ENCODE data around the gene RPL23. TPM values are rescaled to one million over a fixed set of nuclear protein-coding genes. Genes with fewer than 3 reads are reported as not detected.
A peak's percentile ranks its signal among the peaks of the same experiment; 100 is the strongest.

Gene RPL23
- 1,000 to 10,000 TPM; 1,475 to 2,290 (median 1,639) TPM for total RNA-seq

DNA sequence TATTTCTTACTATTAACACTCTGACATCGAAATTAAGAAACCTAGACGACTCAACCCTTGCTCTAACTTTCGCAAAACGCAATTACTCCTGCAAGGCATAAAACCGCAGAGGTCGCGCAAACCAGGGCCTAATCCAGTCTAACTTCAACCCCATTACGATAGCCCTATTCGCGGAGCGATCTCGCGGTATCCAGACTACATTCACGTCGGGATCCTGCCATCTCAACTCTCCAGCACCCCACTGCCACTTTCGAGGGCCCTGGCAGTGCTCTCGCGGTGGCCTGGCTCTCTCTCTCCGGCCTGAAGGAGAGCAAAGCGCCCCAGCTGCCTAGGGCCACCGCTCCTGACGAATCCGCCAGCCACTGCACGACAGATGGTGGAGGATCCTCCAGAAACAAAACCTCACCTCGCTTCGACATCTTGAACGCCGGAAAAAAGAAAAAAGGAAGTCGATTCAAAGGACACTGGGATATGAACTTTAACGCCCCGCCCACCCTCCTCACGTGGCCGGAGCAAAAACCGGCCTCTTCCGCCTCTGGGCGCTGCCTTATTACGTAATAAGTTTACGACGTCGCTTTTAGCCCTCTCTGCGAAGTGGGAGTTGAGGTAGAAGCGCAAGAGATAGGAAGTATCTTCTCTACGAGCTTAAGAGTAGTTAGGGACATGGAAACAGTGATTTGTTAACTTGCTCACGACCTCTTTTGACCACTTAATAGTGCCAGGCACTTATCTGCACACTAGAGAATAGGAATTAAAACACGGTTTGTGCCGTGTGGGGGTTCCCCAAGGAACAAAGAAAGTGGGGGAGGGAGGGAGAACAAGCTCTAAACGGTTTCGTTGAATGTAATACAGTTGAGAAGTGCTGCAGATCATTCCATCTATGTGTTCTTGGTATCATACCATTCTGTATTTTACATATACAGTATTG lies at the start of gene RPL23:
Gene RPL23, minus strand, starts transcription at position 430 of the 928 bp plus-strand sequence. Its CDS starts 11 bp downstream, at position 419.
- peak within 1 kb of the TSS; percentile 69 for H3K4me3 ChIP-seq (ENCODE audit: low read depth, poor library complexity, severe bottlenecking)
- 0 to 1% methylated on average over 48 of the region's 48 CpGs for WGBS, 2 donors
- peak; percentile 97 to 98 for DNase-seq (ENCODE audit: low spot score in 2 of 2)
- intact Hi-C loops (cut with DNase I; ENCODE audit: low total_unique reads), result no loop called here
- TF ChIP-seq, protein P1, sequence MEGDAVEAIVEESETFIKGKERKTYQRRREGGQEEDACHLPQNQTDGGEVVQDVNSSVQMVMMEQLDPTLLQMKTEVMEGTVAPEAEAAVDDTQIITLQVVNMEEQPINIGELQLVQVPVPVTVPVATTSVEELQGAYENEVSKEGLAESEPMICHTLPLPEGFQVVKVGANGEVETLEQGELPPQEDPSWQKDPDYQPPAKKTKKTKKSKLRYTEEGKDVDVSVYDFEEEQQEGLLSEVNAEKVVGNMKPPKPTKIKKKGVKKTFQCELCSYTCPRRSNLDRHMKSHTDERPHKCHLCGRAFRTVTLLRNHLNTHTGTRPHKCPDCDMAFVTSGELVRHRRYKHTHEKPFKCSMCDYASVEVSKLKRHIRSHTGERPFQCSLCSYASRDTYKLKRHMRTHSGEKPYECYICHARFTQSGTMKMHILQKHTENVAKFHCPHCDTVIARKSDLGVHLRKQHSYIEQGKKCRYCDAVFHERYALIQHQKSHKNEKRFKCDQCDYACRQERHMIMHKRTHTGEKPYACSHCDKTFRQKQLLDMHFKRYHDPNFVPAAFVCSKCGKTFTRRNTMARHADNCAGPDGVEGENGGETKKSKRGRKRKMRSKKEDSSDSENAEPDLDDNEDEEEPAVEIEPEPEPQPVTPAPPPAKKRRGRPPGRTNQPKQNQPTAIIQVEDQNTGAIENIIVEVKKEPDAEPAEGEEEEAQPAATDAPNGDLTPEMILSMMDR (IDR thresholded peaks at IDR 0.05), result no peak
- peak in 1 of 2 donors; percentile 36 for TF ChIP-seq POLR2A (IDR thresholded peaks at IDR 0.05)

DNA sequence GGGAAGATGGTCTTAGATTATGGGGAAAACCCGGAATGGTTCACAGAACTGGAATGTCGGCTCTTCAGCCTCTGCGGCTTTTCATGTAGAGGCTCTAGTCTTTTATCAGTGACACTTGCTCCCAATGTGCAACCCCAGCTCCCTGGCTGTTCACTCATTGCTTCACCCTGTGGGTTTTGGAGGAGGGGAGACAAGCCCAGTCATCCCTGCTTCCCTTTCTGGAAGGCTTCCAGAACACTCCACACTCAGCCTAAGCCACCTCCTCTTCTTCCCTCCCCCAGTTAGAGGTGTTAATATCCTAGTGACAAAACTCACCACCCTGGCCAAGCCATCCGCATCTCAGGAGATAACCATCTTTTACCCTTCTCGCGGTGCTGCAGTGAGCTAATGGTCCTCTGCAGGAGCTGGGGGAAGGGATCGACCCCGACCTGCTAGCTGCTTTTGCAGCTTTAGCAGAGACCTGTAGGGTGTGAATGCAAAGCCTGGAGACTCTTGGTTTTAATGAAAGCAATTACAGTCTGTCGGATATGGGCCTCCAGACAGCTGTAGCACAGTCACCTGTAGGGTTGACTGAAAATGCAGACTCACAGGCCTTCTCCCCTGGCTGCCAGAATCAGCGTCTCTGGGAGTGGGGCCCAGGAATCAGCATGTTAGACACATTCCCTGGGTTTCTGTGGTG lies 47.6 kb upstream of the RPL23 start:
- WGBS, 2 donors, result 39 to 41% methylated on average over 10 of the region's 10 CpGs
- DNase-seq (ENCODE audit: low spot score in 2 of 2), result peak in 1 of 2 donors; percentile 44
- no peak overlapping the region for H3K4me3 ChIP-seq (ENCODE audit: low read depth, poor library complexity, severe bottlenecking)
- TF ChIP-seq POLR2A (IDR thresholded peaks at IDR 0.05), result no peak
- TF ChIP-seq, protein P1 (IDR thresholded peaks at IDR 0.05), result no peak
- intact Hi-C loops (cut with DNase I; ENCODE audit: low total_unique reads), result no loop called here

DNA sequence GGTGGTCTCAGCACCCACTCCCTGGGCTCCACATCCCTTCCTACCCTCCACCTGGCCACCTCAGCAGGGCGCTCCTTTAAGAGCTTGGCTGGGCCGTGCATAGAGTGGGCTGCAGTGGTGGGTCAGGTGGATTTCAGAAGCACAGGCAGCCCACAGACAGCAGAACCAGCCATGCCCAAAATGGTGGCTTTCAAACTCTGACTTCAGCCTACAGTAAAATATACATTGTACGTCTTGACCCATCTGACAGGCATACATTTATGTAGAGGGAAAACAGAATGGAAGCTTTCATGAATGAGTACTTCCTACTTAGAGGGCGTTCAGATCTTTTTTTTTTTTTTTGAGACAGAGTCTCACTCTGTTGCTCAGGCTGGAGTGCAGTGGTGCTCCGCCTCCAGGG lies 45.9 kb upstream of the RPL23 start:
- H3K4me3 ChIP-seq (ENCODE audit: low read depth, poor library complexity, severe bottlenecking), result no peak overlapping the region
- DNase-seq (ENCODE audit: low spot score in 2 of 2), result no peak
- 83 to 94% methylated on average over 5 of the region's 5 CpGs for WGBS, 2 donors
- TF ChIP-seq, protein P1 (IDR thresholded peaks at IDR 0.05), result no peak
- TF ChIP-seq POLR2A (IDR thresholded peaks at IDR 0.05), result no peak
- intact Hi-C loops (cut with DNase I; ENCODE audit: low total_unique reads), result no loop called here

DNA sequence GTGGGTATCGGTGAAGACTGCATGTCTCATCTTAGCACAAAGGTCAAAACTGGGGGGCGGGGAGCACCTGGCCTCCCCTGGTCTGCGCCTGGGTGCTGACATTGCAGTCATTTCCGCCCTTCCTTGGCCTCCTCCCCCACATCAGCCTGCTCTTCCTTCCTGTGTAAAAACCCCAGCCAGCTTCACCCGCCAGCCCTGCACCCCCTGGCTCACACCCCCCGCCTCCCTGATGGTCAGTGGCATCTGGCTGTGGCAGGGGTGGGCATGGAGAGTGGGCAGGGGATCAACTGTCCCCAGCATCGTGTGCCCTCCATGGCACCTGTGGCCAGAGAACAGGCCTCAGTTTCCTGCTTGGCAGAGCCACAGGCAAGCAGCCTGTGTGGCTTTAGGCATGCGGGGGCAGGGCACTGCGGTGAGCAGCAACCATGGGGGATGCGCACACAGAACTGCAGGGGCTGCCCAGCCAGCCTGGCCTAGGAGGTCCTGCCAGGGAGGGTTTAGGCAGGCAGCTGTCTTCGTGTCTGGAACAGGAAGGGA lies 45.4 kb upstream of the RPL23 start:
- WGBS, 2 donors, result 69 to 85% methylated on average over 10 to 11 of the region's 11 CpGs
- DNase-seq (ENCODE audit: low spot score in 2 of 2), result no peak
- TF ChIP-seq, protein P1 (IDR thresholded peaks at IDR 0.05), result no peak
- no peak for TF ChIP-seq POLR2A (IDR thresholded peaks at IDR 0.05)
- intact Hi-C loops (cut with DNase I; ENCODE audit: low total_unique reads), result no loop called here
- H3K4me3 ChIP-seq (ENCODE audit: low read depth, poor library complexity, severe bottlenecking), result no peak overlapping the region

DNA sequence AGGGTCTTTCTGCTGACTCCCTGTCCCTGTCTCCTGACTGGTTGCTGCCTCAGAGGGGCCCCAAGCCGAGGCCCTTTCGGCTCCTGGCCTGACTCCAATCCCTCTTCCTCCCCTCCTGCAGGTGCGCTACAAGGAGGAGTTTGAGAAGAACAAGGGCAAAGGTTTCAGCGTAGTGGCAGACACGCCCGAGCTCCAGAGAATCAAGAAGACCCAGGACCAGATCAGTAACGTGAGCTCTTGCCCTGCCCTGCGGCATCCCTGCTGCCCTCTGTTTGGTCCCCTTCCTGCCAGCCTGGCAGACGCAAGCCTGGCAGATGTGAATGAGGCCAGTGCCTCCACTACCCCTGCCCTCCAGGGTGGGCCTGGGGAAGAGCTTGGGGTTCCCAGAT lies 44.8 kb upstream of the RPL23 start:
- intact Hi-C loops (cut with DNase I; ENCODE audit: low total_unique reads), result no loop called here

More for the DNA sequence above, 44.8 kb upstream of the RPL23 start:
- 30 to 50% methylated on average over 7 to 9 of the region's 9 CpGs for WGBS, 2 donors
- DNase-seq (ENCODE audit: low spot score in 2 of 2), result no peak
- H3K4me3 ChIP-seq (ENCODE audit: low read depth, poor library complexity, severe bottlenecking), result no peak overlapping the region
- TF ChIP-seq POLR2A (IDR thresholded peaks at IDR 0.05), result no peak
- TF ChIP-seq, protein P1 (IDR thresholded peaks at IDR 0.05), result no peak
